Measurements from ENCODE around the gene PLXNA4. TPM values are rescaled to one million over a fixed set of nuclear protein-coding genes. Genes with fewer than 3 reads are reported as not detected.

PLXNA4 gene
- total RNA-seq, 1 experiment from 2014 or later = 0.10 TPM

- ChIA-PET POLR2A (no interaction called here), CTCF (no interaction called here)
- BruUV-seq (replicated peaks) = no TSS peak
- H3K9me3 ChIP-seq (ENCODE audit: control insufficient read depth, insufficient read depth, low read depth, low read length) = no peaks in the 10 kb centered on the region
- in situ Hi-C loops (cut with HindIII; ENCODE audit: low pct_unique_long_range_greater_than_20kb, low sequenced_read_pairs) (no loop called here), intact Hi-C loops (cut with micrococcal nuclease; ENCODE audit: unreplicated experiment) (no loop called here)
- H3K27me3 ChIP-seq (ENCODE audit: control insufficient read depth, insufficient read depth, low read length) = peaks cover 2% of the 10 kb centered on the region; the same call in 1 of the 2 replicates
- no peak for TF ChIP-seq CTCF (IDR thresholded peaks at IDR 0.05)
- no peak for TF ChIP-seq POLR2AphosphoS5 (IDR thresholded peaks at IDR 0.05; ENCODE audit: low read depth, low read length)
- no peak for TF ChIP-seq SIN3A (IDR thresholded peaks at IDR 0.05; ENCODE audit: borderline replicate concordance, insufficient read depth, low read depth, low read length)
- TF ChIP-seq REST (IDR thresholded peaks at IDR 0.05; ENCODE audit: insufficient read depth in 1 of 2, low read depth in 2 of 2, low read length in 1 of 2) = no peak
- no peak for TF ChIP-seq TCF7L2 (IDR thresholded peaks at IDR 0.05; ENCODE audit: low read depth, low read length)
- ATAC-seq = no peak
- no peak overlapping the region for H3K27ac ChIP-seq (ENCODE audit: low read length)
- H3K4me1 ChIP-seq (ENCODE audit: control insufficient read depth, insufficient read depth, low read length) = no peaks in the 10 kb centered on the region
- no peaks in the 10 kb centered on the region for H3K36me3 ChIP-seq (ENCODE audit: control insufficient read depth, insufficient read depth, low read length)
- DNase-seq (ENCODE audit: low read depth, low spot score) = no peak
- H3K4me3 ChIP-seq (ENCODE audit: low read depth in 2 of 2, low read length in 2 of 2) = no peak overlapping the region
Observed at GRCh38 chr7:132423594-132424200, 152.6 kb downstream of the PLXNA4 start.

- in situ Hi-C loops (cut with HindIII; ENCODE audit: low pct_unique_long_range_greater_than_20kb, low sequenced_read_pairs) = no loop called here
- Histone ChIP-seq H3K36me3 (ENCODE audit: control insufficient read depth, insufficient read depth, low read length) (no peaks in the 10 kb centered on the region), H3K9me3 (ENCODE audit: control insufficient read depth, insufficient read depth, low read depth, low read length) (no peaks in the 10 kb centered on the region), H3K4me3 (ENCODE audit: low read depth in 2 of 2, low read length in 2 of 2) (no peak overlapping the region), H3K27me3 (ENCODE audit: control insufficient read depth, insufficient read depth, low read length) (no peaks in the 10 kb centered on the region; the same call in 1 of the 2 replicates), H3K27ac (ENCODE audit: low read length) (no peak overlapping the region), H3K4me1 (ENCODE audit: control insufficient read depth, insufficient read depth, low read length) (no peaks in the 10 kb centered on the region)
- ChIA-PET POLR2A (no interaction called here), CTCF (interaction anchor here (1.0 kb wide), 1 partner anchor 104 kb away, joined by 3 read pairs; no protein-coding TSS in a partner anchor)
- no peak for DNase-seq (ENCODE audit: low read depth, low spot score)
- intact Hi-C loops (cut with micrococcal nuclease; ENCODE audit: unreplicated experiment) = no loop called here
- TF ChIP-seq TCF7L2 (IDR thresholded peaks at IDR 0.05; ENCODE audit: low read depth, low read length) (no peak), REST (IDR thresholded peaks at IDR 0.05; ENCODE audit: insufficient read depth in 1 of 2, low read depth in 2 of 2, low read length in 1 of 2) (no peak), SIN3A (IDR thresholded peaks at IDR 0.05; ENCODE audit: borderline replicate concordance, insufficient read depth, low read depth, low read length) (no peak), POLR2AphosphoS5 (IDR thresholded peaks at IDR 0.05; ENCODE audit: low read depth, low read length) (no peak), CTCF (IDR thresholded peaks at IDR 0.05) (no peak)
- no peak for ATAC-seq
- no TSS peak for BruUV-seq (replicated peaks)
Observed at GRCh38 chr7:132422502-132423111, 153.7 kb downstream of the PLXNA4 start.

All from Panc1 (cell line).